Esophagus squamous epithelium (tissue), 5 donors: Measurements from ENCODE around the gene RHEX. TPM values are rescaled to one million over a fixed set of nuclear protein-coding genes. Genes with fewer than 3 reads are reported as not detected.

Experiments used
- DNase-seq: peaks from one replicate; lab custom pipeline; 2025; lab: John Stamatoyannopoulos, UW
- H3K27ac ChIP-seq, 4 donors: fragments of 200-600 bp; sonication (generic); one replicate each; pipeline ENCODE4 v1.5.1; 2016 to 2019; ENCODE audit warnings: mild to moderate bottlenecking in 1 of 4
- H3K27me3 ChIP-seq, 4 donors: fragments of 200-600 bp; sonication (generic); 1 replicate in 3 of 4; 2 replicates in 1 of 4; pipeline versions ENCODE4 v1.5.1 to v1.6.0; 2017 to 2021; ENCODE audit warnings: antibody characterized with exemption in 1 of 4
- H3K36me3 ChIP-seq, 3 donors: fragments of 200-600 bp; sonication (generic); one replicate each; pipeline ENCODE4 v1.5.1; 2016 to 2019
- H3K4me1 ChIP-seq, 3 donors: fragments of 200-600 bp; sonication (generic); one replicate each; pipeline ENCODE4 v1.5.1; 2017 to 2019
- H3K4me3 ChIP-seq, 4 donors: fragments of 200-600 bp; sonication (generic); 1 replicate in 3 of 4; 2 replicates in 1 of 4; pipeline ENCODE4 v1.5.1; 2016 to 2019; ENCODE audit warnings: mild to moderate bottlenecking in 2 of 4, moderate library complexity in 1 of 4
- H3K9me3 ChIP-seq, 3 donors: fragments of 200-600 bp; sonication (generic); one replicate each; pipeline ENCODE4 v1.5.1; 2016 to 2019
- CTCF ChIP-seq, 6 experiments: fragments of 450-650 bp in 4 of 6; fragments of 200-600 bp in 2 of 6; sonication (generic) in 2 of 6; IDR thresholded peaks; one replicate each; pipeline ENCODE4 v1.5.1; 2016 to 2019; ENCODE audit warnings: antibody characterized with exemption in 6 of 6, mild to moderate bottlenecking in 4 of 6, moderate library complexity in 4 of 6
- POLR2A ChIP-seq, 4 donors: fragments of 450-650 bp; IDR thresholded peaks; one replicate each; pipeline ENCODE4 v1.6.1; 2017; ENCODE audit warnings: antibody characterized with exemption in 4 of 4, mild to moderate bottlenecking in 4 of 4, moderate library complexity in 3 of 4
- WGBS, 2 donors: methylation state at CpG; one replicate each; pipeline ENCODE4 v1.1.5; 2018; 5-methylcytosine and 5-hydroxymethylcytosine counted together
- intact Hi-C: fragments of 100-400 bp; cut with DNase I; formaldehyde crosslinking; loops from one replicate; pipeline ENCODE4 v1.15.0; 2022
- total RNA-seq, 4 donors: library from RNA; depleted of rRNA; stranded (reverse); fragments of >200 nt; gene quantifications; one replicate each; pipeline ENCODE4 v1.1.0, GENCODE V29; 2016
- donor health status: DM: yes; HTN: yes; CAD: no.

Gene RHEX
- total RNA-seq, 4 donors from 2014 or later, result 0.72 to 21.9 (median 4.5) TPM; not detected in 1

GRCh38 chr1:206066479-206067171, 13.7 kb downstream of the RHEX start:
- intact Hi-C loops, result no loop called here
- Histone ChIP-seq H3K4me1 (no peaks in the 10 kb centered on the region), H3K4me3 (no peak overlapping the region), H3K36me3 (no peaks in the 10 kb centered on the region), H3K9me3 (no peaks in the 10 kb centered on the region), H3K27me3 (peaks cover 0 to 10% (median 0%) of the 10 kb centered on the region in 4 donors), H3K27ac (no peak overlapping the region)
- no peak for DNase-seq
- TF ChIP-seq POLR2A (IDR thresholded peaks at IDR 0.05) (no peak), CTCF (IDR thresholded peaks at IDR 0.05) (no peak)
- 70 to 80% methylated on average over 5 of the region's 6 CpGs for WGBS, 2 donors

DNA sequence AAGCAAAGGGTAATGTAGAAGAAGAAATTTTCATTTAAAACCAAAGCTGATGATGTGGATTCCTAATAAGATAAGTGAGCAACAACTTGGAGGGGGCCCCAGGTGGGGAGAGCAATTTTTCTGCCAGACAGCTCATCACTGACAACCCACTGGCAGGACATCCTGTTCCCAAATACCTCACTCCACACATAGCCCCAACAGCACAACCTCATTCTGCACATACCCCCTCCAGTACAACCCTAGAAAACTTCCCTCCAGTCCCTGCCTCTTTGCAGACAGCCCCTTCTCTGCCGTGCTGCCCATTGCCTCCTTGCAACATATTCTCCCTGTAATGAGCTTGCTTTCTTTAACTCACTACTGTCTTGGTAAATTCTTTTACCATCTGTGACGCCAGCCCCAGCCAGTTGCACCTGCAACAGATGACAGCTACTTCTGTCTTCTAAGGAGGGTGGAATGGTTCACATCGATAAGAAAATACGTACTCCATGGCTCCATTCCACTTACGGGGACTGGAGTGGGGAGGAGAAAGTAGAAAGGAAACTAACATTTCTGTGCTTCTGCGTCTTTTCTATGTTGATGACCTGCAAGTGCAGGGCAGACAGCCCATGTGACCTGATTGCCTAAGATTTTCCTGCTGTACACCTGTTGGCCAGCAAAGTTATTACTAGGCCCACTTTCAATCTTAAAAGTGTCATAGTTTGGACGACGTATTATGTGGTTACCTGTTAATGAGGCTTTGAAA, 14.7 kb downstream of the RHEX start:
- no peaks in the 10 kb centered on the region for H3K36me3 ChIP-seq
- no peaks in the 10 kb centered on the region for H3K4me1 ChIP-seq
- no peak overlapping the region for H3K4me3 ChIP-seq
- intact Hi-C loops, result no loop called here
- no peak for DNase-seq
- H3K27ac ChIP-seq, result no peak overlapping the region
- TF ChIP-seq CTCF (IDR thresholded peaks at IDR 0.05) (no peak), POLR2A (IDR thresholded peaks at IDR 0.05) (no peak)
- WGBS, 2 donors, result 70 to 71% methylated on average over 8 of the region's 8 CpGs
- H3K27me3 ChIP-seq, result peaks cover 0 to 10% (median 0%) of the 10 kb centered on the region in 4 donors
- no peaks in the 10 kb centered on the region for H3K9me3 ChIP-seq

DNA sequence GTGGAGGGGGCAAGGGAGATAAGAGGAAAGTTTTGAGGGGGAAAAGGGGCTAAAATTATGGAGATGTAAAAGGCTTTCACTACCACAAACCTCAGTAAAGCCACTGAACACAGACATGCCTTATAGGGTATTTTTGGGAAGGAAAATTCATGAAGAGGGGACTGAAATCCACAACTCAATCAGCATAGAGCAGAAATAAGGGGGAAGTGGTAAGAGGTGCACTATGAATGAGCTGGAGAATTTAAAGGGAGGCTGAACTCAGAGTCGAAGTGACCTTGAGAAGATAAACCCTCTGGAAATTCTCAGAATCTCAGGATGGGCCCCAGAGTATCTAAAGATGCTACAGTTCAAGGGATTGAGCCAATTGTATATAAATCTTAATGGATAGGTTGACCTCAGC, 15.3 kb downstream of the RHEX start:
- 63 to 78% methylated on average over 1 of the region's 1 CpG for WGBS, 2 donors
- Histone ChIP-seq H3K9me3 (no peaks in the 10 kb centered on the region), H3K4me3 (no peak overlapping the region), H3K27ac (no peak overlapping the region), H3K4me1 (no peaks in the 10 kb centered on the region), H3K27me3 (peaks cover 0 to 10% (median 0%) of the 10 kb centered on the region in 4 donors), H3K36me3 (no peaks in the 10 kb centered on the region)
- DNase-seq, result no peak
- no peak for TF ChIP-seq CTCF (IDR thresholded peaks at IDR 0.05)
- no peak for TF ChIP-seq POLR2A (IDR thresholded peaks at IDR 0.05)
- intact Hi-C loops, result no loop called here

DNA sequence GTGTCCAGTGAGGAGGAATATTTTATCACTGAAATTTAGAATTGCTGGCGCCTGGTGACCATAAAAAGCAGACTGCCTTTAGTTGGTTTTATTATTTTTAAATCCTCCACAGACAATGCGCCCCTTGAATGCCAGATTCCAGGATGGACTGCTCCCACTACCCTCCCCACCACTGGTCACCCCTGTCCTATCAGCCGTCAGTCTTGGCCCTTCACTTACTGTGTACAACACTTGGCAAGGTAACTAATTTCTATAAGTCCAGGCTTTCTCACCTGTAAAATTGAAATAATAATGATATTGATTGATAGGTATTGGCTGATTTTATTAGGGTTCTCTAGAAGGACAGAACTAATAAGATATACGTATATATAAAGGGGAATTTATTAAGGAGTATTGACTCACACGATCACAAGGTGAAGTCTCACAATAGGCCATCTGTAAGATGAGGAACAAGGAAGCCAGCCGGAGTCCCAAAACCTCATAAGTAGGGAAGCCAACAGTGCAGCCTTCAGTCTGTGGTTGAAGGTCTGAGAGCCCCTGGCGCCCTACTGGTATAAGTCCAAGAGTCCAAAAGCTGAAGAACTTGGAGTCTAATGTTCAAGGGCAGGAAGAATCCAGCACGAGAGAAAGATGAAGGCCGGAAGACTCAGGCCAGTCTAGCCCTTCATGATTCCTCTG, 17.8 kb downstream of the RHEX start:
- H3K27me3 ChIP-seq, result peaks cover 0 to 10% (median 0%) of the 10 kb centered on the region in 4 donors
- no peak overlapping the region for H3K27ac ChIP-seq
- peaks cover 0 to 5% (median 0%) of the 10 kb centered on the region in 3 donors for H3K4me1 ChIP-seq
- intact Hi-C loops, result no loop called here
- DNase-seq, result no peak
- H3K9me3 ChIP-seq, result no peaks in the 10 kb centered on the region
- TF ChIP-seq CTCF (IDR thresholded peaks at IDR 0.05) (no peak), POLR2A (IDR thresholded peaks at IDR 0.05) (no peak)
- 83 to 88% methylated on average over 9 of the region's 9 CpGs for WGBS, 2 donors
- H3K36me3 ChIP-seq, result no peaks in the 10 kb centered on the region
- H3K4me3 ChIP-seq, result no peak overlapping the region
